A549 treated with GW870086 at 1 μM for 4 hours (cell line): Measurements from ENCODE around the gene CDYL2. TPM values are rescaled to one million over a fixed set of nuclear protein-coding genes. Genes with fewer than 3 reads are reported as not detected.

Experiments
- total RNA-seq: library from RNA; stranded (reverse); fragments of 200-300 nt; extraction: Qiagen RNA extraction; gene quantifications from 5 replicates; pipeline ENCODE4 v1.2.3, GENCODE V29; 2022; ENCODE audit warnings: low read depth

The CDYL2 gene, protein sequence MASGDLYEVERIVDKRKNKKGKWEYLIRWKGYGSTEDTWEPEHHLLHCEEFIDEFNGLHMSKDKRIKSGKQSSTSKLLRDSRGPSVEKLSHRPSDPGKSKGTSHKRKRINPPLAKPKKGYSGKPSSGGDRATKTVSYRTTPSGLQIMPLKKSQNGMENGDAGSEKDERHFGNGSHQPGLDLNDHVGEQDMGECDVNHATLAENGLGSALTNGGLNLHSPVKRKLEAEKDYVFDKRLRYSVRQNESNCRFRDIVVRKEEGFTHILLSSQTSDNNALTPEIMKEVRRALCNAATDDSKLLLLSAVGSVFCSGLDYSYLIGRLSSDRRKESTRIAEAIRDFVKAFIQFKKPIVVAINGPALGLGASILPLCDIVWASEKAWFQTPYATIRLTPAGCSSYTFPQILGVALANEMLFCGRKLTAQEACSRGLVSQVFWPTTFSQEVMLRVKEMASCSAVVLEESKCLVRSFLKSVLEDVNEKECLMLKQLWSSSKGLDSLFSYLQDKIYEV
- total RNA-seq, result 0.33 to 0.79 TPM (median 0.50 TPM) in 5 replicates

DNA sequence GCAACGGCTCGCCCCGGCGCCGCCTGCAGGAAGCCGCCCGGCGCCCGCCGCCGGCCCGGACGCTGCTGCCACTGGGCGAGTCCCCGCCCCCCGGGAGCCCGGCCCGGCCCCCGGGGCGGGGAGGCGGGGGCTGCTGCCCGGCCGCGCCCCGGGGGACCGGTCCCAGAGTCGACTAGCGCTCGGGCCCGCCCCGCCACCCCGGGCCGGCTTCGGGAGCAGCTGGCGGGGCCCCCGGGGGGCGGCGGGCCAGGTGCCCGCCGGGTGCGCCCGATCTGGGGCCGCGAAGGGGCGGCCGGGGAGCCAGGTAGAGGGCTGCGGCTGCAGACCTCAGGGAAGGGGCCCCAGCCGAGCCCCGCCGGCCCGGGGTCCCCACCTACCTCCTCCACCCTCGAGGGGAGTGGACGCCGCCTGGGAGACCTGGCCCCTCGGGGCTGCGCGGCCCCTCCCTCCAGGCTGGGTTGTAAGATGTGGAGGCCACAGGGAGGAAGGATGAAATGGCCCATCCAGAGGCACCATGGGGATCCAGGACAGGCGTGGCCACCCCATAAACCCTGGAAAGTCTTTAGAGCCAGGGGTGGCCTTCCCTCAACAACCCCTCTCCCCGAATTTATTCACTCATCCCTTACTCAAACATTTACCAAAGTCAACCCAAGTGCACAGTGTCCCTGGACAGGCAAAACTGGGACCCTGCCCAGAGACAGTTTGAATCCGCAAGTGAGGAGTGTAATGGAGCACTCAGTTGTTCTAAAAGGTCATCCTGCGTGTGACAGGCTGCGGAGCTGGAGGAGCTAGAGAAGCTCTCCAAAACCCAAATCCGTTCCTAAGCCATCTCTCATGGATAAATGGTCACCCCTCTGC is at the start of gene CDYL2:
Gene CDYL2 (minus strand): TSS at position 73 of the 858 bp plus-strand sequence. CDS start 425 bp downstream, outside the sequence.

Other genes starting within 250 kb of the CDYL2 start
- gene CMC2, start 202.3 kb upstream of the CDYL2 start, total RNA-seq, result 121 to 136 TPM (median 130 TPM) in 5 replicates
- 61.4 to 111 TPM (median 67.5 TPM) in 5 replicates for gene CENPN, start 202.6 kb upstream of the CDYL2 start, total RNA-seq
- gene ATMIN, start 231.2 kb upstream of the CDYL2 start, total RNA-seq, result 28.8 to 35.1 TPM (median 33.4 TPM) in 5 replicates